Left renal pelvis (tissue), 4 donors: ENCODE results near the gene CAMKMT. TPM values are rescaled to one million over a fixed set of nuclear protein-coding genes. Genes with fewer than 3 reads are reported as not detected.

Experiments used
- DNase-seq, 4 donors: peaks; one replicate each; pipeline ENCODE4 v3.0.0-alpha.2; 2013; ENCODE audit warnings: low read depth in 4 of 4, low spot score in 3 of 4
- polyA plus RNA-seq, 4 donors: library from polyadenylated mRNA; unstranded; fragments of 120-200 nt; gene quantifications; one replicate each; pipeline ENCODE4 v1.2.1, GENCODE V29; 2013; ENCODE audit not compliant: insufficient read length in 4 of 4

The CAMKMT gene
- polyA plus RNA-seq, 4 donors: 6.3 to 15.5 (median 14.4) TPM

- no peak for DNase-seq
These were observed 449.3 kb downstream of the CAMKMT start for GRCh38 chr2:44810892-44811530.

GRCh38 chr2:44813165-44813564, 451.4 kb downstream of the CAMKMT start:
- no peak for DNase-seq

- no peak for DNase-seq
These were observed 451.9 kb downstream of the CAMKMT start for GRCh38 chr2:44813658-44814057.

GRCh38 chr2:44817256-44817655, 455.5 kb downstream of the CAMKMT start:
- no peak for DNase-seq

GRCh38 chr2:44817673-44818335, 456.1 kb downstream of the CAMKMT start:
- no peak for DNase-seq

GRCh38 chr2:44819061-44819460, 457.3 kb downstream of the CAMKMT start:
- no peak for DNase-seq

GRCh38 chr2:44821500-44821899, 459.8 kb downstream of the CAMKMT start:
- DNase-seq: no peak

- DNase-seq: no peak
These were observed 460.4 kb downstream of the CAMKMT start for GRCh38 chr2:44822174-44822573.

Other genes starting within 250 kb of the CAMKMT start
- gene PPM1B, start 193.1 kb upstream of the CAMKMT start, polyA plus RNA-seq: 10 to 100 TPM; 55.7 to 80.4 (median 70.7) TPM
- gene SLC3A1, start 86.5 kb upstream of the CAMKMT start, polyA plus RNA-seq: 100 to 1,000 TPM in 3 of 4 donors, 1 to 10 TPM in 1; 2.8 to 202 (median 140) TPM
- gene PREPL, start 453 bp upstream of the CAMKMT start, polyA plus RNA-seq: 100 to 1,000 TPM in 3 of 4 donors, 10 to 100 TPM in 1; 74.6 to 187 (median 156) TPM